HPDE6-E6E7 (cell line): ENCODE results near the gene MPC2.

Source experiments
- DNase-seq: peaks from one replicate; pipeline ENCODE4 v3.0.0; 2011; ENCODE audit warnings: missing footprints; ENCODE audit errors: extremely low spot score

Gene MPC2

GRCh38 chr1:167936930-167937708, at the start of gene MPC2:
TSS of gene MPC2 (minus strand) at chr1:167937072. CDS start at chr1:167935841, 1,231 bp downstream.
- peak; percentile 34 for DNase-seq

GRCh38 chr1:167984886-167985489, 48.1 kb upstream of the MPC2 start:
- no peak for DNase-seq

GRCh38 chr1:167983797-167984420, 47.0 kb upstream of the MPC2 start:
- no peak for DNase-seq

- DNase-seq = no peak
These were observed 45.1 kb upstream of the MPC2 start for GRCh38 chr1:167981933-167982332.

GRCh38 chr1:167977245-167977644, 40.4 kb upstream of the MPC2 start:
- no peak for DNase-seq

GRCh38 chr1:167974698-167975097, 37.8 kb upstream of the MPC2 start:
- DNase-seq = no peak

GRCh38 chr1:167973832-167974231, 37.0 kb upstream of the MPC2 start:
- no peak for DNase-seq

- DNase-seq = no peak
These were observed 31.7 kb upstream of the MPC2 start for GRCh38 chr1:167968569-167968968.

- DNase-seq = no peak
These were observed 29.2 kb upstream of the MPC2 start for GRCh38 chr1:167966050-167966449.

GRCh38 chr1:167964646-167965045, 27.8 kb upstream of the MPC2 start:
- DNase-seq = no peak

- no peak for DNase-seq
These were observed 20.8 kb upstream of the MPC2 start for GRCh38 chr1:167957710-167958109.

- no peak for DNase-seq
These were observed 19.0 kb upstream of the MPC2 start for GRCh38 chr1:167955915-167956314.

GRCh38 chr1:167950569-167950968, 13.7 kb upstream of the MPC2 start:
- no peak for DNase-seq

- no peak for DNase-seq
These were observed 12.9 kb upstream of the MPC2 start for GRCh38 chr1:167949785-167950184.

- DNase-seq = no peak
These were observed 10.9 kb upstream of the MPC2 start for GRCh38 chr1:167947733-167948132.

GRCh38 chr1:167943541-167943940, 6.7 kb upstream of the MPC2 start:
- DNase-seq = no peak

GRCh38 chr1:167940264-167940663, 3.4 kb upstream of the MPC2 start:
- DNase-seq = no peak

- no peak for DNase-seq
These were observed 1.3 kb upstream of the MPC2 start for GRCh38 chr1:167938080-167938636.

- no peak for DNase-seq
These were observed 788 bp upstream of the MPC2 start for GRCh38 chr1:167937709-167938010.

- DNase-seq = peak; percentile 97
These were observed 573 bp downstream of the MPC2 start, which contains the start of gene DCAF6 for GRCh38 chr1:167936068-167936929. TSS of gene DCAF6 (plus strand) at chr1:167936683. CDS start at chr1:167936912, 229 bp downstream.

GRCh38 chr1:167935216-167936067, 1.4 kb downstream of the MPC2 start:
- DNase-seq = peak; percentile 15
